Spleen (tissue), 11 donors: ENCODE data around the gene RGS6. TPM values are rescaled to one million over a fixed set of nuclear protein-coding genes. Genes with fewer than 3 reads are reported as not detected.
"Not testable (repeated sequence)": the region's sequence is repeated elsewhere in the genome, so short reads cannot be mapped to it uniquely, and the experiment has no call there.

ENCODE experiments used
- DNase-seq: peaks from one replicate; pipeline ENCODE4 v3.0.0-alpha.2; 2020
- H3K27ac ChIP-seq, 8 donors: fragments of 200-600 bp; sonication (generic) in 7 of 8; 1 replicate in 4 of 8; 2 replicates in 4 of 8; pipeline versions ENCODE4 v1.5.0 to v1.8.0; 2016 to 2021; ENCODE audit warnings: inconsistent platforms in 4 of 8, mild to moderate bottlenecking in 4 of 8, moderate library complexity in 1 of 8
- H3K27me3 ChIP-seq, 7 donors: fragments of 200-600 bp; sonication (generic) in 6 of 7; replicated peaks in 1 of 7; 1 replicate in 4 of 7; 2 replicates in 3 of 7; pipeline versions ENCODE4 v1.5.0 to v1.8.0; 2016 to 2021; ENCODE audit warnings: inconsistent platforms in 3 of 7, mild to moderate bottlenecking in 1 of 7
- H3K36me3 ChIP-seq, 6 donors: fragments of 200-600 bp; sonication (generic) in 5 of 6; 1 replicate in 4 of 6; 2 replicates in 2 of 6; pipeline versions ENCODE4 v1.5.0 to v1.8.0; 2016 to 2021; ENCODE audit warnings: inconsistent platforms in 2 of 6
- H3K4me1 ChIP-seq, 6 donors: fragments of 200-600 bp; sonication (generic) in 5 of 6; 1 replicate in 3 of 6; 2 replicates in 3 of 6; pipeline versions ENCODE4 v1.5.0 to v1.8.0; 2016 to 2021; ENCODE audit warnings: inconsistent platforms in 3 of 6
- H3K4me3 ChIP-seq, 8 donors: fragments of 200-600 bp; sonication (generic) in 7 of 8; 1 replicate in 4 of 8; 2 replicates in 4 of 8; pipeline versions ENCODE4 v1.5.0 to v1.8.0; 2016 to 2021; ENCODE audit warnings: inconsistent platforms in 4 of 8, mild to moderate bottlenecking in 4 of 8, moderate library complexity in 2 of 8
- H3K9me3 ChIP-seq, 8 donors: fragments of 200-600 bp; sonication (generic) in 7 of 8; 1 replicate in 4 of 8; 2 replicates in 4 of 8; pipeline versions ENCODE4 v1.5.0 to v1.8.0; 2016 to 2021; ENCODE audit warnings: inconsistent platforms in 4 of 8
- CTCF ChIP-seq, 11 experiments: fragments of 200-600 bp in 7 of 11; fragments of 450-650 bp in 4 of 11; sonication (generic) in 4 of 11; IDR thresholded peaks in 8 of 11; conservative IDR thresholded peaks in 3 of 11; 1 replicate in 7 of 11; 2 replicates in 4 of 11; pipeline versions ENCODE4 v1.4.0 to v1.8.0; 2016 to 2021; ENCODE audit warnings: antibody characterized with exemption in 11 of 11, inconsistent platforms in 4 of 11, mild to moderate bottlenecking in 1 of 11
- POLR2A ChIP-seq, 3 donors: fragments of 450-650 bp; IDR thresholded peaks; one replicate each; pipeline ENCODE4 v1.5.1; 2017; ENCODE audit warnings: antibody characterized with exemption in 3 of 3, mild to moderate bottlenecking in 1 of 3
- POLR2AphosphoS5 ChIP-seq, 3 donors: sonication (generic); formaldehyde crosslinking; IDR thresholded peaks; one replicate each; pipeline ENCODE4 v1.5.1; 2017; ENCODE audit warnings: antibody characterized with exemption in 3 of 3
- WGBS, 5 donors: extraction: QIAGEN DNeasy Blood & Tissue Kit in 3 of 5; methylation state at CpG; one replicate each; pipeline versions ENCODE4 v1.1.5 to v1.1.7; 2013 to 2018; 5-methylcytosine and 5-hydroxymethylcytosine counted together
- intact Hi-C: fragments of 100-400 bp; cut with DNase I; formaldehyde crosslinking; loops from one replicate; pipeline ENCODE4 v1.15.0; 2023; ENCODE audit warnings: low total_unique reads
- polyA plus RNA-seq, 3 donors: library from polyadenylated mRNA; stranded (reverse); fragments of 200-250 nt; gene quantifications; one replicate each; pipeline ENCODE4 v1.2.1, GENCODE V29; 2013
- total RNA-seq, 7 donors: library from RNA; depleted of rRNA in 3 of 7; stranded (reverse); fragments of >200 nt in 3 of 7; fragmentation: NEBNext Ultra II Directional in 4 of 7; extraction: Animal tissue kit (Norgen Biotek cat#: 25700) in 4 of 7; gene quantifications; one replicate each; pipeline versions ENCODE4 v1.1.0 to v1.2.1, GENCODE V29; 2016 to 2021
- donor health status: healthy with polysubstance abuse.
- donor health status: DM: no; HTN: no; CAD: no; lungs with moderate emphysema.
- donor health status: DM: no; HTN: no; CAD: no.
- donor health status: Bipolar disorder and iron deficiency.
- donor health status: healthy.
- donor health status: DM: no; HTN: no; CAD: no.
- donor health status: DM: yes; HTN: yes; CAD: no.

Gene RGS6
- total and polyA plus RNA-seq, 10 donors, result 0.20 to 8.1 (median 2.3) TPM

- H3K27ac ChIP-seq, intact Hi-C loops, H3K36me3 ChIP-seq, DNase-seq, H3K4me1 ChIP-seq, H3K4me3 ChIP-seq: not testable (repeated sequence)
- Histone ChIP-seq H3K9me3 (peaks cover 0 to 26% (median 14%) of the 10 kb centered on the region in 8 donors), H3K27me3 (peaks cover 0 to 20% (median under 1%) of the 10 kb centered on the region in 7 donors)
These were observed 8.3 kb downstream of the RGS6 start for GRCh38 chr14:71940500-71940899.

GRCh38 chr14:71941616-71942015 is 9.4 kb downstream of the RGS6 start:
- H3K4me3 ChIP-seq, H3K36me3 ChIP-seq, H3K27ac ChIP-seq, DNase-seq, intact Hi-C loops, H3K4me1 ChIP-seq: not testable (repeated sequence)
- H3K9me3 ChIP-seq, result peaks cover 0 to 26% (median 14%) of the 10 kb centered on the region in 8 donors
- H3K27me3 ChIP-seq, result peaks cover 0 to 10% (median 0%) of the 10 kb centered on the region in 7 donors
- WGBS, 5 donors, result 90 to 100% (median 92%) methylated on average over 2 of the region's 2 CpGs

- Histone ChIP-seq H3K4me3 (no peak overlapping the region), H3K27ac (no peak overlapping the region), H3K36me3 (no peaks in the 10 kb centered on the region), H3K4me1 (no peaks in the 10 kb centered on the region), H3K9me3 (peaks cover 0 to 26% (median 14%) of the 10 kb centered on the region in 8 donors), H3K27me3 (peaks cover 0 to 5% (median 0%) of the 10 kb centered on the region in 7 donors)
- DNase-seq, result no peak
- intact Hi-C loops, result no loop called here
- TF ChIP-seq POLR2A (IDR thresholded peaks at IDR 0.05) (no peak), CTCF (IDR thresholded peaks at IDR 0.05 in 8 of 11, conservative IDR thresholded peaks at IDR 0.05 in 3 of 11) (no peak), POLR2AphosphoS5 (IDR thresholded peaks at IDR 0.05) (no peak)
- 24 to 34% (median 27%) methylated on average over 4 of the region's 4 CpGs for WGBS, 5 donors
These were observed 10.9 kb downstream of the RGS6 start for GRCh38 chr14:71942904-71943694.

GRCh38 chr14:71943695-71944018 is 11.4 kb downstream of the RGS6 start:
- H3K27me3 ChIP-seq, result peaks cover 0 to 4% (median 0%) of the 10 kb centered on the region in 7 donors
- TF ChIP-seq POLR2A (IDR thresholded peaks at IDR 0.05), result no peak
- no peak for DNase-seq
- H3K27ac ChIP-seq, result no peak overlapping the region
- 24 to 50% (median 39%) methylated on average over 1 of the region's 1 CpG for WGBS, 5 donors
- intact Hi-C loops, result no loop called here
- H3K4me3 ChIP-seq, result no peak overlapping the region
- no peaks in the 10 kb centered on the region for H3K36me3 ChIP-seq
- H3K4me1 ChIP-seq, result no peaks in the 10 kb centered on the region
- peaks cover 0 to 26% (median 14%) of the 10 kb centered on the region in 8 donors for H3K9me3 ChIP-seq

GRCh38 chr14:71947947-71948500 is 15.8 kb downstream of the RGS6 start:
- intact Hi-C loops, result no loop called here
- 65 to 83% (median 72%) methylated on average over 5 of the region's 5 CpGs for WGBS, 5 donors

More at GRCh38 chr14:71947947-71948500, 15.8 kb downstream of the RGS6 start:
- Histone ChIP-seq H3K4me3 (no peak overlapping the region), H3K9me3 (peaks cover 0 to 7% (median 0%) of the 10 kb centered on the region in 8 donors), H3K27ac (no peak overlapping the region), H3K36me3 (no peaks in the 10 kb centered on the region), H3K27me3 (no peaks in the 10 kb centered on the region), H3K4me1 (no peaks in the 10 kb centered on the region)
- no peak for TF ChIP-seq CTCF (IDR thresholded peaks at IDR 0.05 in 8 of 11, conservative IDR thresholded peaks at IDR 0.05 in 3 of 11)
- TF ChIP-seq POLR2AphosphoS5 (IDR thresholded peaks at IDR 0.05), result no peak
- TF ChIP-seq POLR2A (IDR thresholded peaks at IDR 0.05), result no peak
- DNase-seq, result no peak
